ENCODE data around the gene TRIM44.

TRIM44 gene

GRCh38 chr11:35800970-35801953, 138.7 kb downstream of the TRIM44 start:
- Histone ChIP-seq H3K27ac (peak overlapping the region in 1 of 21 experiments; percentile 30), H3K4me3 (no peak overlapping the region)

- Histone ChIP-seq H3K27ac (peak overlapping the region in 2 of 21 experiments; percentile 30 to 58), H3K4me3 (no peak overlapping the region)
These were observed 139.6 kb downstream of the TRIM44 start for GRCh38 chr11:35802221-35802620.

GRCh38 chr11:35802672-35803071, 140.1 kb downstream of the TRIM44 start:
- Histone ChIP-seq H3K4me3 (no peak overlapping the region), H3K27ac (peak overlapping the region in 3 of 21 experiments; percentile 23 to 58 (median 30))

- no peak overlapping the region for H3K4me3 ChIP-seq
- H3K27ac ChIP-seq: peak overlapping the region in 2 of 21 experiments; percentile 30 to 58
These were observed 140.5 kb downstream of the TRIM44 start for GRCh38 chr11:35803115-35803514.

GRCh38 chr11:35804451-35805040, 142.0 kb downstream of the TRIM44 start:
- no peak overlapping the region for H3K27ac ChIP-seq
- no peak overlapping the region for H3K4me3 ChIP-seq

GRCh38 chr11:35809561-35809960, 147.0 kb downstream of the TRIM44 start:
- H3K4me3 ChIP-seq: no peak overlapping the region
- no peak overlapping the region for H3K27ac ChIP-seq

- no peak overlapping the region for H3K4me3 ChIP-seq
- no peak overlapping the region for H3K27ac ChIP-seq
These were observed 147.6 kb downstream of the TRIM44 start for GRCh38 chr11:35810045-35810645.

GRCh38 chr11:35811783-35812182, 149.2 kb downstream of the TRIM44 start:
- H3K4me3 ChIP-seq: no peak overlapping the region
- no peak overlapping the region for H3K27ac ChIP-seq

- Histone ChIP-seq H3K27ac (no peak overlapping the region), H3K4me3 (no peak overlapping the region)
These were observed 150.3 kb downstream of the TRIM44 start for GRCh38 chr11:35812828-35813227.

GRCh38 chr11:35814081-35814695, 151.6 kb downstream of the TRIM44 start:
- Histone ChIP-seq H3K27ac (no peak overlapping the region), H3K4me3 (no peak overlapping the region)

GRCh38 chr11:35814720-35815305, 152.2 kb downstream of the TRIM44 start:
- no peak overlapping the region for H3K4me3 ChIP-seq
- H3K27ac ChIP-seq: no peak overlapping the region

GRCh38 chr11:35815556-35816315, 153.2 kb downstream of the TRIM44 start:
- H3K4me3 ChIP-seq: no peak overlapping the region
- H3K27ac ChIP-seq: no peak overlapping the region

GRCh38 chr11:35820614-35821013, 158.0 kb downstream of the TRIM44 start:
- Histone ChIP-seq H3K4me3 (no peak overlapping the region), H3K27ac (no peak overlapping the region)

GRCh38 chr11:35822815-35823495, 160.4 kb downstream of the TRIM44 start:
- Histone ChIP-seq H3K27ac (no peak overlapping the region), H3K4me3 (no peak overlapping the region)

- Histone ChIP-seq H3K27ac (no peak overlapping the region), H3K4me3 (no peak overlapping the region)
These were observed 161.2 kb downstream of the TRIM44 start for GRCh38 chr11:35823742-35824298.

GRCh38 chr11:35825386-35825785, 162.8 kb downstream of the TRIM44 start:
- H3K4me3 ChIP-seq: no peak overlapping the region
- H3K27ac ChIP-seq: no peak overlapping the region

- Histone ChIP-seq H3K27ac (no peak overlapping the region), H3K4me3 (no peak overlapping the region)
These were observed 163.4 kb downstream of the TRIM44 start for GRCh38 chr11:35826006-35826405.

GRCh38 chr11:35826949-35827348, 164.4 kb downstream of the TRIM44 start:
- H3K27ac ChIP-seq: no peak overlapping the region

More at GRCh38 chr11:35826949-35827348, 164.4 kb downstream of the TRIM44 start:
- no peak overlapping the region for H3K4me3 ChIP-seq
